Measurements from ENCODE around the gene PPP4R3B.
"Not testable (repeated sequence)": the region's sequence is repeated elsewhere in the genome, so short reads cannot be mapped to it uniquely, and the experiment has no call there.

The PPP4R3B gene

DNA sequence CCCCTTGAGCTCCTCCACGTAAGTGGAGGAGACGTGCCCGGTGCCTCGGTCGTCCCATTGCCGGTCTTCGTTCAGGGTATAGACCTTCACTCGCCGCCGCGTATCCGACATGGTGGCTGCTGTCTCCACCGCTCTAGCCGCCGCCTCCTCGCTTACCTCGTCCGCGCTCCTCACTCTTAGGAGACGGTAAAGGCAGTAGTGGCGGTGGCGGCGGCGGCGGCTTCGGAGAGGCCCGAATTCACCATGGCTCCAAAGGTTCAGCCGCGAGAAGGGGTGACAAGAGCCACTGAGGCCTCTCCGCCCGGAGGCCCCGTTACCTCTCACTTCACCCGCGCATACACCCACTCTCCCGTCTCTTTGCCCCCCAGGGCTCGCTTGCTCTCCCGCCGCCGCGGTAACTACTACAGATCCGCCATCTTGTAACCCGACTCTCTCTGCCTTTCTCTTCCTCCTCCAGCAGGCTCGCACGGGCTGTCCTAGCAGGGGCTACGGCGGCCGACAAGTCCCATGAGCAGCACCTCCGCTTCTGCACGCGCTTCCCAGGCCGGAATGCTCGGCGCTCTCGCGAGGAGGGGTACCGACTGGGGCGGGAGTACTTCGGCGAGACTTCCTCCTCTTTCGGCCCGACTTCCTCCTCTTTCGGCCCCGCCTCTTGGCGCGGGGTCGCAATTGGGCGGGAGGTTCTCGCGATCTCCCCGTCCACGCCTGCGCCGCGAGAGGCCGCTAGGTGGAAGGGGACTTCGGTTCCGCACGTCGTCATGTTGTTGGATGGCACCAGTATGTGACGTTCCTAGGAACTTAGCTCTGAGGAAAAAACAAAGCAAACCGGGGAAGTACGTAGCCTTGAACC lies at the start of gene PPP4R3B:
PPP4R3B (minus strand) TSS at position 448 of the 850 bp plus-strand sequence; CDS start at position 111, 337 bp downstream.
- ATAC-seq: peak; percentile 91

DNA sequence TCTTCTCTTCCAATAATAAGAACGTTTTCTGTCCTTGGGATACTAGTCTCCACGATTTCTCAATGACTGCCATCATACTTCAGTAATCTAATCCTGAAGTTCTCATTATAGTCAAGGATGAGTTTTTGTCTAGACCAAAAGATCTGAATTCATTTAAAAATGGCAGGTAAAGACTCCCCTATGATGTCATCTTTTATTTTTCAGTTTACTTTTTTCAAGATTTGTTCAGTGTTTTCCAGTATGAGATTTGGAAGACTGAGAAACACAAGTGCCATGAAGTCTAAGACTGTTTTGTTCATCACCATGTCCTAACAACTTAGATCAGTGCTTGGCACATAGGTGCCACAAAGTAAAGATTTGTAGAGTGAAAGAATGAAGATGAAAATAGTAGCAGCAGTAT lies 35.8 kb upstream of the PPP4R3B start:
- ATAC-seq (no peak), DNase-seq (no peak)

More for the DNA sequence above, at the start of gene PPP4R3B:
- peak; percentile 97 for DNase-seq

DNA sequence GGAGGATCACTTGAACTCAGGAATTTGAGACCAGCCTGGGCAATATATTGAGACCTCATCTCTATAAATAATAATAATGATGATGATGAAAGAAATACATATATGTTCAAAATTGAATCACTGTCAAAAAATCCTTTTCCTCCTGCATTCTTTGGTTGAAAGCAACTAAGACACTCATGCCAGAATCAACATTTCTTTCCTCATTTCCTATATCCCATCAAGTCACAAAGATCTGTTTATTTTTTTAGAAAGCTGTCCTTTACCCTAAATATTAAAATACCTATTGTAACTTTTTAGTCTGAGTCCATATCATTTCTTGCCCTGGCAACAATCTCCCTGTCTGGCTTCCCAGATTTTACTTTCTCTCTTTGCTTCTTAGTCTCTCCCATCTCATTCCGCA lies 31.8 kb upstream of the PPP4R3B start:
- DNase-seq (no peak), ATAC-seq (no peak)

DNA sequence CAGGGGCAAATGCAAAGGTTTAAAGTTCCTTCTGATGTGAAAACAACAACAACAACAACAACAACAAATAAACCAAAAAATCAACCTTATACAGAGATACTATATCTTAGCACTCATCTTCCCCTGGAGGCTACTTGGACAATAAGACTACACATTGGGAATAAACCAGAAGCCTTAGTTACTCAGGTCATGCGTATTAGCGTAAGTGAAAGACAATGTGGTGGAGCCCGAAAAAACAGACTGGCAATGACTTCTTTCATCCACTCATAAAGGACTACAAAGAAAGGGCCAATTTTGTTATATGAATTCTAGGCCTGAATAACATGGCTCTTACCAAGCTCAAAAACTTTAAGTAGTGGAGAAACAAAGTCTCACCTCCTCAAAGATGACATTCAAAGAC lies 19.4 kb upstream of the PPP4R3B start:
- DNase-seq (no peak), ATAC-seq (no peak)

DNA sequence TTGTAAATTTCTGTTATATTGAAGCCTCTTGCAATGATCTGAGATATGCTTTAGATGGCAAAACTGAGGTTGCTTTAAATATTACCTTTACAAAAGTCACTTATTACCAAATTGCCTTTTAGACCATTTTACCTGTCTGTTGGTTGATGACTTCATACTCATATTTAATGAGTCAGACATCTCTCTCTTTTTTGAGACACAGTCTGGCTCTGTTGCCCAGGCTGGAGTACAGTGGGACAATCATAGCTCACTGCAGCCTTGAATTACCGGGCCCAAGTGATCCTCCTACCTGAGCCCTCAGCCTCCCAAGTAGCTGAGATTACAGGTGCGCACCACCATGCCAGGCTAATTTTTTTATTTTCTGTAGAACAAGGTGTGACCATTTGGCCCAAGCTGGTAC lies 11.5 kb upstream of the PPP4R3B start:
- DNase-seq (no peak), ATAC-seq (no peak)

DNA sequence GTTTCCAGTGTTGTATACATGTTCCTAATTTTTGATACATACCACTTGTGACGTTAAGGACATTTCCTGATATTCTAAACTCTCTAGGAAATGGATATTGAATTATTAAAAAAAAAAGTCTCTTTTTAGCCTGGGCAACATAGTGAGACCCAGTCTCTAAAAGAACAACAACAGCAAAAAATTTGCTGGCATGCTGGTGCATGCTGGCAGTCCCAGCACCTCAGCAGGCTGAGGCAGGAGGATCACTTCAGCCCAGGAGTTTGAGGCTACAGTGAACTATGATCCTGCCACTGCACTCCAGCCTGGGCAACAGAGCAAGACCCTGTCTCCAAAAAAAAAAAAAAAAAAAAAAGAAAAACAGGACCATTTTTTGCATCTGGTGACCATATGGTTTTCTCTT lies 10.5 kb upstream of the PPP4R3B start:
- DNase-seq (no peak), ATAC-seq (no peak)

DNA sequence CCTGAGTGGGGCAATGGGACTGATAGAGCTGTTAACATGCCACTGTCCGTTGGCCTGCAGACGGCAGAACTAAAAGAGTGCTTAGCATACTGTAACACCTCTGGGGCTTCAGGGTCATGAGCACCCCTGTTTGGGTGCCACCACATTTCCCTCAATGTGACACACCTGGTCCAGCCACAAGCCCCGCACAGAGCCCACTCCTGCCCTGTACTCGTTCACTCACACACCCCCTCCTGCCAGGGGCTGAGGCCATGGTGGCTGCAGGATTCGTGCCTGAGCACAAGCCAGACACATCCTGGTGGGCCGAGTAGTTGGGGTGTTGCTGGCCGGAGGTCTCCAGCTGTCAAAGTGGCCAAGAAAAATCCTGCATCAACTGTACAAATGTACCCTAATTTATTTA lies 4.4 kb upstream of the PPP4R3B start:
- ATAC-seq: no peak
- DNase-seq: no peak

GRCh38 chr2:55620123-55620779 lies 2.8 kb upstream of the PPP4R3B start:
- DNase-seq (peak; percentile 33), ATAC-seq (no peak)

DNA sequence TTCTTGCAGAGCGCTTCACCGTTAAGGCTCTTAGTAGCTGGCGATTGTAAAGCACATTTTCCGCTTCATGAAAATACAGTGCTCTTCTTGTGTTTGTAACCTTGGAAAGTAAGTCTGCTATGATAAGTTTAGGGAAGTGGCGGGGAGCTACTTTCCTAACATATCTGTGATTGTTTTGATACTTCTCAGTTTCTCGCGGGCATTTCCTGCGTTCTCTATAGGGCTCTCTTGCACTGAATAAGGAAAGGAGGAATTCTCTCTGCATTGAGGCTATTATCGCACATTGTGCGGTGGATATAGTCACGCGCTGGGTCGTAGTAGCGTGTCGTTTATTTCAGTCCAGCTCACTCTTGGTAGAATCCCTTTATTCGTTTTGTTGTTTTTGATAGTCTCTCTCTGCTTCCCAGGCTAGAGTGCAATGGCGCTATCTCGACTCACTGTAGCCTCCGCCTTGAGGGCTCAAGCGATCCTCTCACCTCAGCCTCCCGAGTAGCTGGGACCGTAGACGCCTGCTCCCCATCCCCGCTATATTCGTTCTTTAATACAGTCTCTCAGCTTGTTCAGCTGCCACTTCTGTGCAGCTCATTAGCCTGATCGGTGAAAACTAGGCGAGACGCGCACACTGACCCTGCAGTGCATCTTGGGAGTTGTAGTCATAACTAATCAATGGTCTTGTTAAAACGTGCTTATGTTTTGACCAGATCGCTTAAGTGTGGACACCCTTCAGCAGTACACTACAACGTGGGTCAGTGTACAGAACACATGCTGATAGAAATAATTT lies 1.0 kb upstream of the PPP4R3B start:
- DNase-seq (peak; percentile 43), ATAC-seq (peak; percentile 35)

DNA sequence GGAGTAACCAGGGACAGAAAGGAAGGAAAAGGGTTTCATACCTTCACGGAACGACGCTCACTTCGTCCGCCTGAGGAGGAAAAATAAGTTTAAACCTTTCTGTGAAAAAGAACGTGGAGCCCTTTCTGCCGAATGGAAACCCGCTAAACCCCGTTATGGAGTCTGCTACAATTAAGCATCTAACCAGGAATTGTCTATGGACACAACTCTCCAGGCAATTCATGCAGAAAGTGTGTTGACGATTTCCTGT lies 528 bp upstream of the PPP4R3B start:
- ATAC-seq (no peak), DNase-seq (no peak)

DNA sequence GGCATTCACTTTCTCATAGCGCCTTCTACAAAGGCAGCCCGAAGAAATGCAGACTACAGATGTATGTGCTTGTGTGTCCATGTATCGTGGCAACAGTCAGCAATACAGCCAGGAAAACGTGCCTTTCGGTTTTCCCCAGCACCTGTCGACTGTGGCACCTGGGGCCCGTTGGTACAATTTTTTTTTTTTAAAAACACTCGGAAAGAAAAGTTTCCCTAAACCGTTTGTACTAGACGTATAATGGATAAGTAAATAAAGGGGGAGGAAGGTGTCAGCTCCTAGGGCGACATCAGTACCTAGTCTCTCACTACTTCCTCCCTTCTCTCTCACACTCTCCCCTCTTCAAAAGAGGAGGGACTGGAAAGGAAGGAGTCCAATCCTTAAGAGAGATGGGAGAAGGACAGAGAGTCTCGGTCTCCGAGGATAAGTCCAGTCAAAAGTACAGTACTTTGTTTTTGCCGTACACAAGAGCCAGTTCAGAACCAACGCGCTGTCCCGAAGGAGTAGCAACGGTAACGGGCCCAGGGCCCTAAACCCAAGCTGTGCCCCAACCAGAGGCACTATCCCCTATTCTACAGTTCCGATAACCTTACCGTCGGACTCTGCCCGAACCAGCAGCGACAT lies 759 bp downstream of the PPP4R3B start:
- DNase-seq (no peak), ATAC-seq (no peak)

GRCh38 chr2:55611997-55612396 lies 5.4 kb downstream of the PPP4R3B start:
- DNase-seq (no peak), ATAC-seq (no peak)

- ATAC-seq (no peak), DNase-seq (no peak)
Observed at GRCh38 chr2:55610954-55611743, 6.3 kb downstream of the PPP4R3B start.

GRCh38 chr2:55609938-55610578 lies 7.4 kb downstream of the PPP4R3B start:
- ATAC-seq: no peak

GRCh38 chr2:55609193-55609794 lies 8.1 kb downstream of the PPP4R3B start:
- ATAC-seq: no peak
- no peak for DNase-seq

More at GRCh38 chr2:55609938-55610578, 7.4 kb downstream of the PPP4R3B start:
- DNase-seq: no peak

DNA sequence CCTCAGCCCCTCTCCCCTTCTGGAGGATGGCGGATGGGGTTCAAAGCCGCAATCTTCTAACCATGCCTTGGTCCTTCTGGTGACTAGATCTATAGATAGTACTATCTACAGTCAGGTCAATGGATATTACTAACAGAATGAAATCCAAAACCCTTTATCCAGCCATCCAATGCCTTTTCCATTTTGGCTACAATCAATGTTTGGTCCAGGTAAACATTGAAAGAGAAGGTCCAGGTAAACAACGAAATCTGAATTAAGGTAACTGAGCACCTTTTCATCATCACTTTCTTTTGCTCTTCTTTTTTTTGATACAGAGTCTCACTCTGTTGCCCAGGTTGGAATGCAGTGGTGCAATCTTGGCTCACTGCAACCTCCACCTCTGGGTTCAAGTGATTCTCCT lies 9.7 kb downstream of the PPP4R3B start:
- ATAC-seq (no peak), DNase-seq (no peak)

DNA sequence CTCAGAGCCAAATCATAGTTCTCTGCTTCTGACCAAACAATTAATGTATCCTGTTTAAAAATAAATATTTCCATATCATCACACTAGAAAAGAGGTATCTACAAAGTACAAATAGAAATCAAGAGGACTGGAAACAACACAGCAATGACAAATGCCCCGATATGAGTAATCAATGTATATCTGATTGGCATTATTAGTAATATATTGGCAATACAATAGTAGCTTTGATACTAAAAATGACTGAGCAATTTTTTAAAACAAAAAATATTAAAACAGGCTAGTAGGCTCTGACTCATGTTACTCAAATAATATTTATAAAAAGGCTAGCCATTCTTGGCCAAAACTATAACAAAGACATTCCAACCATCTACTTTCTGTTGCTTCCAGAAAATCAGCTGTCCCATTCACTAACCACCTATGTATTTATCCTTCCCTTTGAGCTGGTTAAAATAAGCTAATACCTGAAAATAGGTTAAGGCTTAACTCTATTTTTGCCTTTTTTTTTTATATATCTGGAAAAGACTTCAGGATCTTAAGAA lies 13.3 kb downstream of the PPP4R3B start:
- DNase-seq (no peak), ATAC-seq (no peak)

GRCh38 chr2:55601849-55602248 lies 15.6 kb downstream of the PPP4R3B start:
- ATAC-seq: no peak
- DNase-seq: no peak

DNA sequence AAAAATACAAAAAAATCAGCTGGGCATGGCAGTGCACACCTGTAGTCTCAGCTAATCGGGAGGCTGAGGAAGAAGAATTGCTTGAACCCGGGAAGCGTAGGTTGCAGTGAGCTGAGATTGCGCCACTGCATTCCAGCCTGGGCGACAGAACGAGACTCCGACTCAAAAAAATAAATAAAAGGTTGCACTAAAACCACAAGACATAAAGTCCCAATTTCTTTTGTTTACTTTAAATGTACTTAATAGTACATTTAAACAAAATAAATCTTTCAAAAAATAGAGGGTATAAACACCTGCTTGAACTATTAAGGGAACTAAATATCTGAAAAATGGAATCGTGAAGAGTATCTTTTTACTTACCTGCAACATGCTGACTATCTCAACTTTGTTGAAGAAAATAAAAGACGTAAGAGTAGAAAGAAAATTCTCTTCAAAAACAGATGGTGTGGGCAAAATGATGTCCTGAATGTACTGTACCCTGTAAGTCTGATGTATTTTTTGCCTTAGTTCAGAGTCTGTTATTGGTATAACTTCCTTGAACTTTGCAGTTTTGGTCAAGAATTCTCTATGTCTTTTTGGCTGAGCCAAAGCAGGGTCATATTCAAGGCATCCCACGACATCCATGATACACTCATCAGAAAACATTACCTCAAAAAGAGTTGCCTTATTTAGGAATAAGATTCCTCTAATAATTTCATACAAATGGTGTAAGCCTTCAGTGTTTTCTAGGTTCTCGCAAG lies 19.2 kb downstream of the PPP4R3B start:
- no peak for ATAC-seq
- DNase-seq: no peak

DNA sequence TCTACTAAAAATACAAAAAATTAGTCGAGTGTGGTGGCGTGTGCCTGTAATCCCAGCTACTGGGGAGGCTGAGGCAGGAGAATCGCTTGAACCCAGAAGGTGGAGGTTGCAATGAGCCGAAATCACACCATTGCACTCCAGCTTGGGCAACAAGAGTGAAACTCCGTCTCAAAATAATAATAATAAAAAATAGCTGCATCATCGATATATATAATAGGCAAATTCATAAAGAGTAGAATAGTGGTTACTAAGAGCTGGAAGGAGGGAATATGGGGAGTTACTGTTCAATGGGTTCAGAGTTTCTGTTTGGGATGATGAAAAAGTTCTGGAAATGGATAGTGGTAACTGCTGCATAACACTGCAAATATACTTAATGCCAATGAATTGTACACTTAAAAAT lies 20.6 kb downstream of the PPP4R3B start:
- ATAC-seq, DNase-seq: not testable (repeated sequence)
